Measurements from ENCODE around the gene RHCG. TPM values are rescaled to one million over a fixed set of nuclear protein-coding genes. Genes with fewer than 3 reads are reported as not detected.

Gene RHCG
- polyA plus RNA-seq (2013, experiment 1 of 2): 0.03 TPM
- not detected for polyA plus RNA-seq (2013, experiment 2 of 2)

GRCh38 chr15:89496155-89497098, at the start of gene RHCG:
Gene RHCG, minus strand, starts transcription at chr15:89496583. Its CDS starts 39 bp downstream, at chr15:89496544.
- peak; percentile 9 for DNase-seq
- Histone ChIP-seq H2BK5ac (ENCODE audit: low read depth, low read length, poor library complexity, severe bottlenecking) (no peak within 1 kb of the TSS), H2AFZ (ENCODE audit: low read depth, low read length) (no peak within 1 kb of the TSS), H4K8ac (ENCODE audit: low read length) (no peak within 1 kb of the TSS), H3K18ac (ENCODE audit: low read depth in 1 of 2, low read length in 2 of 2) (no peak within 1 kb of the TSS), H2BK12ac (ENCODE audit: low read length in 2 of 2) (no peak within 1 kb of the TSS), H2AK5ac (ENCODE audit: low read length, severe bottlenecking) (no peak within 1 kb of the TSS), H3K9ac (ENCODE audit: low read length) (no peak within 1 kb of the TSS), H3K27me3 (ENCODE audit: control insufficient read depth in 1 of 2, insufficient read depth in 1 of 2, low read length in 2 of 2) (peaks cover 62 to 69% of the 10 kb centered on the region in 2 experiments), H3K23ac (ENCODE audit: low read length in 2 of 2) (peak within 1 kb of the TSS in 1 of 2 experiments; percentile 11), H2BK120ac (ENCODE audit: low read depth, low read length) (no peak within 1 kb of the TSS), H3K79me1 (replicated peaks; ENCODE audit: low read length, poor library complexity, severe bottlenecking) (no peaks in the 10 kb centered on the region), H3K36me3 (ENCODE audit: control insufficient read depth in 1 of 2, insufficient read depth in 2 of 2, low read depth in 1 of 2, low read length in 2 of 2) (no peaks in the 10 kb centered on the region), H3K27ac (ENCODE audit: low read length, poor library complexity, severe bottlenecking) (no peak within 1 kb of the TSS), H3K4ac (ENCODE audit: low read depth in 1 of 2, low read length in 2 of 2) (no peak within 1 kb of the TSS), H4K91ac (ENCODE audit: low read length) (no peak within 1 kb of the TSS), H3K14ac (ENCODE audit: low read length in 2 of 2) (no peak within 1 kb of the TSS), H2BK15ac (ENCODE audit: low read depth, poor library complexity, severe bottlenecking) (no peak within 1 kb of the TSS), H3K4me1 (ENCODE audit: control insufficient read depth, insufficient read depth, low read depth, low read length) (peaks cover 7% of the 10 kb centered on the region), H3K9me3 (ENCODE audit: control insufficient read depth, low read length) (no peaks in the 10 kb centered on the region), H3K4me2 (ENCODE audit: low read length, poor library complexity, severe bottlenecking) (no peak within 1 kb of the TSS), H3K4me3 (ENCODE audit: insufficient read depth in 1 of 2, low read depth in 1 of 2, low read length in 2 of 2) (peak within 1 kb of the TSS; percentile 14 to 71)
- WGBS: 12% methylated on average over 55 of the region's 55 CpGs

GRCh38 chr15:89543389-89543788, 47.0 kb upstream of the RHCG start:
- no peak overlapping the region for H2BK15ac ChIP-seq (ENCODE audit: low read depth, poor library complexity, severe bottlenecking)
- 72% methylated on average over 4 of the region's 4 CpGs for WGBS
- no peak overlapping the region for H2BK5ac ChIP-seq (ENCODE audit: low read depth, low read length, poor library complexity, severe bottlenecking)

GRCh38 chr15:89542369-89542768, 46.0 kb upstream of the RHCG start:
- Histone ChIP-seq H3K4me2 (ENCODE audit: low read length, poor library complexity, severe bottlenecking) (no peak overlapping the region), H2BK12ac (ENCODE audit: low read length in 2 of 2) (no peak overlapping the region), H3K27me3 (ENCODE audit: control insufficient read depth in 1 of 2, insufficient read depth in 1 of 2, low read length in 2 of 2) (peaks cover 12 to 47% of the 10 kb centered on the region in 2 experiments), H2BK5ac (ENCODE audit: low read depth, low read length, poor library complexity, severe bottlenecking) (no peak overlapping the region), H4K8ac (ENCODE audit: low read length) (no peak overlapping the region), H2BK15ac (ENCODE audit: low read depth, poor library complexity, severe bottlenecking) (no peak overlapping the region), H3K23ac (ENCODE audit: low read length in 2 of 2) (no peak overlapping the region), H2BK120ac (ENCODE audit: low read depth, low read length) (no peak overlapping the region), H4K91ac (ENCODE audit: low read length) (no peak overlapping the region), H3K9me3 (ENCODE audit: control insufficient read depth, low read length) (peaks cover 4% of the 10 kb centered on the region), H3K36me3 (ENCODE audit: control insufficient read depth in 1 of 2, insufficient read depth in 2 of 2, low read depth in 1 of 2, low read length in 2 of 2) (no peaks in the 10 kb centered on the region), H2AFZ (ENCODE audit: low read depth, low read length) (no peak overlapping the region), H3K79me1 (replicated peaks; ENCODE audit: low read length, poor library complexity, severe bottlenecking) (no peaks in the 10 kb centered on the region), H3K9ac (ENCODE audit: low read length) (no peak overlapping the region), H3K18ac (ENCODE audit: low read depth in 1 of 2, low read length in 2 of 2) (no peak overlapping the region), H3K14ac (ENCODE audit: low read length in 2 of 2) (no peak overlapping the region), H3K27ac (ENCODE audit: low read length, poor library complexity, severe bottlenecking) (no peak overlapping the region), H2AK5ac (ENCODE audit: low read length, severe bottlenecking) (no peak overlapping the region), H3K4me1 (ENCODE audit: control insufficient read depth, insufficient read depth, low read depth, low read length) (no peaks in the 10 kb centered on the region), H3K4me3 (ENCODE audit: insufficient read depth in 1 of 2, low read depth in 1 of 2, low read length in 2 of 2) (no peak overlapping the region), H3K4ac (ENCODE audit: low read depth in 1 of 2, low read length in 2 of 2) (no peak overlapping the region)
- WGBS: 68% methylated on average over 2 of the region's 3 CpGs
- DNase-seq: no peak

More at GRCh38 chr15:89543389-89543788, 47.0 kb upstream of the RHCG start:
- Histone ChIP-seq H3K4me3 (ENCODE audit: insufficient read depth in 1 of 2, low read depth in 1 of 2, low read length in 2 of 2) (no peak overlapping the region), H2BK120ac (ENCODE audit: low read depth, low read length) (no peak overlapping the region), H3K4me1 (ENCODE audit: control insufficient read depth, insufficient read depth, low read depth, low read length) (no peaks in the 10 kb centered on the region), H3K27me3 (ENCODE audit: control insufficient read depth in 1 of 2, insufficient read depth in 1 of 2, low read length in 2 of 2) (peaks cover 15 to 57% of the 10 kb centered on the region in 2 experiments), H3K23ac (ENCODE audit: low read length in 2 of 2) (no peak overlapping the region), H4K91ac (ENCODE audit: low read length) (no peak overlapping the region), H3K18ac (ENCODE audit: low read depth in 1 of 2, low read length in 2 of 2) (no peak overlapping the region), H3K4me2 (ENCODE audit: low read length, poor library complexity, severe bottlenecking) (no peak overlapping the region), H3K14ac (ENCODE audit: low read length in 2 of 2) (no peak overlapping the region), H4K8ac (ENCODE audit: low read length) (peak overlapping the region; percentile 30), H3K27ac (ENCODE audit: low read length, poor library complexity, severe bottlenecking) (no peak overlapping the region), H2AK5ac (ENCODE audit: low read length, severe bottlenecking) (no peak overlapping the region), H3K79me1 (replicated peaks; ENCODE audit: low read length, poor library complexity, severe bottlenecking) (no peaks in the 10 kb centered on the region), H2AFZ (ENCODE audit: low read depth, low read length) (no peak overlapping the region), H2BK12ac (ENCODE audit: low read length in 2 of 2) (no peak overlapping the region), H3K9ac (ENCODE audit: low read length) (no peak overlapping the region), H3K36me3 (ENCODE audit: control insufficient read depth in 1 of 2, insufficient read depth in 2 of 2, low read depth in 1 of 2, low read length in 2 of 2) (no peaks in the 10 kb centered on the region), H3K9me3 (ENCODE audit: control insufficient read depth, low read length) (no peaks in the 10 kb centered on the region), H3K4ac (ENCODE audit: low read depth in 1 of 2, low read length in 2 of 2) (no peak overlapping the region)
- no peak for DNase-seq

- Histone ChIP-seq H2BK5ac (ENCODE audit: low read depth, low read length, poor library complexity, severe bottlenecking) (no peak overlapping the region), H3K27ac (ENCODE audit: low read length, poor library complexity, severe bottlenecking) (no peak overlapping the region), H3K14ac (ENCODE audit: low read length in 2 of 2) (no peak overlapping the region), H4K91ac (ENCODE audit: low read length) (no peak overlapping the region), H3K36me3 (ENCODE audit: control insufficient read depth in 1 of 2, insufficient read depth in 2 of 2, low read depth in 1 of 2, low read length in 2 of 2) (no peaks in the 10 kb centered on the region), H3K4ac (ENCODE audit: low read depth in 1 of 2, low read length in 2 of 2) (no peak overlapping the region), H3K9ac (ENCODE audit: low read length) (no peak overlapping the region), H3K79me1 (replicated peaks; ENCODE audit: low read length, poor library complexity, severe bottlenecking) (no peaks in the 10 kb centered on the region), H2BK15ac (ENCODE audit: low read depth, poor library complexity, severe bottlenecking) (no peak overlapping the region), H3K4me2 (ENCODE audit: low read length, poor library complexity, severe bottlenecking) (no peak overlapping the region), H2AK5ac (ENCODE audit: low read length, severe bottlenecking) (no peak overlapping the region), H3K4me3 (ENCODE audit: insufficient read depth in 1 of 2, low read depth in 1 of 2, low read length in 2 of 2) (no peak overlapping the region), H3K4me1 (ENCODE audit: control insufficient read depth, insufficient read depth, low read depth, low read length) (no peaks in the 10 kb centered on the region), H3K18ac (ENCODE audit: low read depth in 1 of 2, low read length in 2 of 2) (no peak overlapping the region), H2AFZ (ENCODE audit: low read depth, low read length) (no peak overlapping the region), H4K8ac (ENCODE audit: low read length) (no peak overlapping the region), H3K23ac (ENCODE audit: low read length in 2 of 2) (no peak overlapping the region), H2BK120ac (ENCODE audit: low read depth, low read length) (no peak overlapping the region), H3K9me3 (ENCODE audit: control insufficient read depth, low read length) (peaks cover 5% of the 10 kb centered on the region), H3K27me3 (ENCODE audit: control insufficient read depth in 1 of 2, insufficient read depth in 1 of 2, low read length in 2 of 2) (peaks cover 4 to 28% of the 10 kb centered on the region in 2 experiments), H2BK12ac (ENCODE audit: low read length in 2 of 2) (no peak overlapping the region)
- no peak for DNase-seq
- WGBS: 53% methylated on average over 2 of the region's 2 CpGs
Observed at GRCh38 chr15:89539027-89539426, 42.6 kb upstream of the RHCG start.
